Measurements from ENCODE around the gene C10orf71.

C10orf71 gene

DNA sequence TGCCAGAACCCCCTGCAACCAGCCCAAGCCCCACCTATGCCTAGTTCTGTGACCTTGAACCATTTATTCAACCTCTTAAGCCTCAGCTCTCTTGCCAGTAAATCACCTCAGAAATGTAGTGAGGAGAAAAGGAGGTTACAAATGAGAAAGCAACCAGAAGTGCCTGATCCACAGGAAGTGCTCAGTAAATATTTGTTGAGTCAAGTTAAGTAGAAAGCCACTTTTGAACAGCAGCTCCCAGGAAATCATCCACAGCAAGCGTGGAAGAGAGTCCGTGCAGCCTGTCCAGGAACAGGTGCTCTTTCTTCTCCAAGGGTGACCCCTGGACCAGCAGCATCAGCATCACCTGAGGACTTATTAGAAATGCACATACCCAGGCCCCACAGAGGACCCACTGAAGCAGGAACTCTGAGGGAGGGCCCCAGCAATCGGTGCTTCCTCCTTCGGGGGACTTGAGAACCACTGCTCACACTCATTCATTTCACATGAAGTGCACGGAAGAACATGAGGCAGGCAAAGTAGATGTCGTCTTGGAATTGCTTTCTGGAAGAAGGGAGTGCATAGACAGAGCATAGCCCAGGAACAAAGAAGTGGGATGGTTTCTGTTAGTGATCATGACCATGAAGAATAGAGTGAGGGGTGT is 6.3 kb upstream of the C10orf71 start:
- no peak for DNase-seq (ENCODE audit: low spot score)

- no peak for DNase-seq (ENCODE audit: low spot score)
Measured at GRCh38 chr10:49293208-49293603, 5.8 kb upstream of the C10orf71 start.

GRCh38 chr10:49294731-49295130 is 4.2 kb upstream of the C10orf71 start:
- no peak for DNase-seq (ENCODE audit: low spot score)

- DNase-seq (ENCODE audit: low spot score), result no peak
Measured at GRCh38 chr10:49295297-49295696, 3.7 kb upstream of the C10orf71 start.

DNA sequence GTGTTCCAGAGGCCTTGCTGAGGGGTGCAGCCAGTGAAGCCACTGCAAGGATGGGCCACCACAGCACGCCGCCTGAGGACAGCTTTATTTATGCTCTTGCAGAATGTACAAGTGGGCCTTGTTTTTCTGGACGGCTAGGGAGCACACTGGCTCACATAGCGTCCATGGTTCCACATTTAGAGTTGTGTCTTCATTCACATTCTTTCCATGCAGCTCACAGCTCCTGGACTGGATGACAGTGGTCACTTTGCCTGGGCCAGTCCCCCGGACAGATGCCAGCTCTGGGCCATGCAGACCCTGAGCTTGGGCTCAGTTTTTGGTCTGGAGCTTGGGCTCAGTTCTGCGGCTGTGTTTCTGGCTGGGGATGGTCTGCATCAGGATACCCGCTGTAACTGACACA is 2.6 kb upstream of the C10orf71 start:
- no peak for DNase-seq (ENCODE audit: low spot score)

GRCh38 chr10:49296836-49297235 is 2.1 kb upstream of the C10orf71 start:
- no peak for DNase-seq (ENCODE audit: low spot score)

GRCh38 chr10:49297818-49298670 is 926 bp upstream of the C10orf71 start:
- DNase-seq (ENCODE audit: low spot score), result no peak

GRCh38 chr10:49298671-49298982 is 343 bp upstream of the C10orf71 start:
- no peak for DNase-seq (ENCODE audit: low spot score)

DNA sequence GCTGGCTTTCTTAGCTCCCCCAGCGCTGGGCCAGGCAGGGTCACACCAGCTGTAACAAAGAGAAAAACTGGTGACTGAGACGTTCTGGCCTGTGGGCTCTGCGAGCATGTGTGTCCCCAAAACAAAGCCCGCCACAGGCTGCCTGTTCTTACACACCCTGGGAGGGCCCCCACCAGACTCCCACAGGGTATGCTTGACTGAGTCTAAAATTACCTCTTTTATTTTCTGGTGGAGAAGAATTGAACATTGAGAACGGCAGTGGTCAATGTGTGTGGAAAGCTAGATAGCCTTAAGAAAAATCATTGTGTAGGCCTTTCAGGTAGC is 808 bp downstream of the C10orf71 start:
- no peak for DNase-seq (ENCODE audit: low spot score)

GRCh38 chr10:49300140-49300974 is 1.4 kb downstream of the C10orf71 start:
- no peak for DNase-seq (ENCODE audit: low spot score)

DNA sequence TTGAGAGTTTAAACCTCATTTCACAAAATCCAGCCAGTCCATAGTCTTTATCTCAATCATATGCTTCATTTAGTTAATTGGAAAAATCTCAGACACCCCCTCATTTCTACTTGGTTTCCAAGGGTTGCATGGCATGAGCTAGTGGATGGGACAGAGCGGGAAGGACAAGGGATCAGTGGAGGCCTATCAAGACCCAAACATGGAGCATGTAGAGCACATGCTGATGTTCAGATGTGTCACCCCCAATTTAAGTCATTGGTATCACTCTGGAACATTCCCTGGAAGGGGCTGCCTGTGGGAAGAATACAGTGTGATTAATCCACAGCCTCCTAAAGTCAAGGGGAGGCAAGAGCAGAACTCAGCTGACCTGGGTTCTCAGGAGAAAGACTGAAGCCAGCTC is 2.3 kb downstream of the C10orf71 start:
- no peak for DNase-seq (ENCODE audit: low spot score)

DNA sequence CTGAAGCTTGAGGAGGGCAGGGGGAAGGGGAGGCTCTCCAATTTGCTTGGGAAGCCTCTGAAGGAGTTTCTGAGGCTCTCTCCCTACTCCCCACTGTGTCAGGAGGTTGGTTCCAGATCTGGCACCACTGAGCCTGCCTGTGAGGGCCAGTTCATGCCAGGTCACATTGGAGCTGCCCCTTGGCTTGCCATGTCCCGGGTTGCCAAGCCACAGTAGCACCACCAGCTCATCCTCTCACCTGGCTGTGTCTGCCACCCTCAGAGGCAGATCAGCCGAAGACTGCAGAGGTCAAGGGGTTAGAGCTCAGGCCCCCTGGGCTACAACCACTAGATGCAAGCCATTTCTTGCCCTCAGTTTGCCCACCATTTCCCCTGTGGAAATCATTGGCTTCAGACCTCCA is 3.1 kb downstream of the C10orf71 start:
- DNase-seq (ENCODE audit: low spot score), result no peak

DNA sequence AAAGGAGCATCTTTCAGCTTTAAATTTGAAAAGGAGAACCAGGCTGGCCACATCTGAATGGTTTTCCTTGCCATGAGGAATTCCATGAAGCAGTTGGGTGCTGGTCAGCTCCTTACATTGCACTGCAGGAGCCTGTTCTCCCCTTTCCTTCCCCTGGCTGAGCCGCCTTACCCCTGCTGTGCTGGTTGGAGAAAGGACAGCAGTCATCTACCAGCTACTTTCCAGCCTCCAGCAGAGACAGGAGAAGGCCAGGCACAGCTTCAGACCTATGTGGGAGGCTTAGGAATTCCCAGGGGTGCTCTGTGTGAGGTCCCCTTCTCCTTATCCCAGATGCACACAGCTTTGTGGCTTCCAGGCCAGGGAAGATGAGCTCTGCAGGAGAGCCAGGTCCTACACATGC is 4.7 kb downstream of the C10orf71 start:
- no peak for DNase-seq (ENCODE audit: low spot score)

DNA sequence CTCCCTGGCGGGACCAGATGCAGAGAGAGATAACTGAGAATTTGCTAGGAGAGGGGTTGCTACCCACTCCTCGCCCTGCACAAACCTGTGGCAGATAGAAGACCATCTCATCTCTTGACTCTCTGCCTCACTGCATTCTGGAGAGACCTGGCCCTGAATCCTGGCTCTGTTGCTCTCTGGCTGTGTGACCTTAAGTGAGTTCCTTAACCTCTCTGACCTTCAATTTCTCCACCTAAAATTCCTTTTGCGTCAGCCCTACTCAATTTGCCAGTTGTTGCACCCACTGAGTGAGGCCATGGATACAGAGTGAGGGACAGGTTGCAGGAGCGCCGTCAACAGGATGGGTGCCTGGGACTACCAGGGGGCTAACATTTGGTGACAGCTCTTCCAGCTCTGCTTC is 5.2 kb downstream of the C10orf71 start:
- no peak for DNase-seq (ENCODE audit: low spot score)

- DNase-seq (ENCODE audit: low spot score), result no peak
Measured at GRCh38 chr10:49307921-49308320, 9.0 kb downstream of the C10orf71 start.

- DNase-seq (ENCODE audit: low spot score), result no peak
Measured at GRCh38 chr10:49308881-49309280, 9.9 kb downstream of the C10orf71 start.

- DNase-seq (ENCODE audit: low spot score), result no peak
Measured at GRCh38 chr10:49309691-49310411, 10.9 kb downstream of the C10orf71 start.

DNA sequence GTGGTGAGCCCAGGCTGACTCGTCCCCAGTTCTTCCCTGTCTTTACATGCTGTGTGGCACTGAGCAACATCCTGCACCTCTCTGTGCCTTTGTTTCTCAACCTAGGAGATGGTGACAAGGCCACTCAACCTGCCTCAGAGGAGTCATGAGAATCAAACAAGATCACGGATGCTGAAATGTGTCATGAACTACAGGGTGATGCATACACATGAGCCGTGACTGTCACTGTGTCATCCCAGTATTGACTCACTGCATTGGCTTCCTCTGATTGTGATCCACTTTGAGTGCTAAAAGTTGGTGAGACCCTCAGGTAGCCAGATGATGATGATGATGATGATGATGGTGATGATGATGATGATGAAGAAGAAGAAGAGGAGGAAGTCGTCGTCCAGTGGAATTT is 11.5 kb downstream of the C10orf71 start:
- DNase-seq (ENCODE audit: low spot score), result no peak

DNA sequence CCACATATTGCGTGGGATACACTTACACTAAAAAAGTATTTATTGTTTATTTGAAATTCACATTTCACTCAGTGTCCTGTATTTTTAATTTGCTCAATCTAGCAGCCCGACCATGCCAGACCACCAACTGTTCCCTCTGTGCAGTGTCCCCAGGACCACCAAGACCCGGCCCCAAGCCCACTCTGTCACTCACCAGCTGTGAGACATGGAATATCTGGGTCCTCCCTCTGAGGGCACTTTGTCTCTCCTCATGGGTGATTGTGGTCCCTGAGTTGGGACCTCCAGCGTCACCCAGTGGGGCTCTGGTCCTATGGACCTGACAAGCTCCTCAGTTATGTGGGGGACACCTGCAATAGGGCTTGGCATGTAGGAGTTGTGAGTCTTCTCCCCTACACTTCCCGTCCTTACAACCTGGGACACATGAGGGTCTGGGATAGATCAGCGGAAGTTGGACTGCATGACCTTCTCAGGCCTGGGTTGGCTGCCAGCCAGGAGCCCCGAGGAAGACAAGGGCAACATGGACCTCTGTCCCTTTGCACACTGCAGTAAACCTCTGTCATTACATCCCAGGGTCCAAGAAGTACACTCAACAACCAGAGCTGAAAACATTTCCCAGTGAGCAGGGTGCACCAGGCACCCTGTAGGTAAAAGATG is 12.1 kb downstream of the C10orf71 start:
- no peak for DNase-seq (ENCODE audit: low spot score)

- no peak for DNase-seq (ENCODE audit: low spot score)
Measured at GRCh38 chr10:49311555-49312236, 12.7 kb downstream of the C10orf71 start.

Data from SK-N-DZ (cell line).